Activated effector memory CD4-positive, alpha-beta T cell treated with Interleukin-2 at 50 U/mL for 16 hours (primary cell): Measurements from ENCODE around the gene NLRC3.

ENCODE experiments used
- DNase-seq: peaks from one replicate; pipeline ENCODE4 v3.0.0-alpha.2; 2020

Gene NLRC3

GRCh38 chr16:3542601-3543373, 34.4 kb downstream of the NLRC3 start:
- no peak for DNase-seq

GRCh38 chr16:3541527-3542155, 35.6 kb downstream of the NLRC3 start:
- DNase-seq = no peak

GRCh38 chr16:3538222-3538621, 39.0 kb downstream of the NLRC3 start:
- no peak for DNase-seq

GRCh38 chr16:3536851-3537250, 40.4 kb downstream of the NLRC3 start:
- no peak for DNase-seq

- no peak for DNase-seq
Observed at GRCh38 chr16:3536271-3536731, 40.9 kb downstream of the NLRC3 start.

- DNase-seq = no peak
Observed at GRCh38 chr16:3534126-3534525, 43.1 kb downstream of the NLRC3 start.

GRCh38 chr16:3532741-3533140, 44.5 kb downstream of the NLRC3 start:
- no peak for DNase-seq

GRCh38 chr16:3530371-3530914, 46.8 kb downstream of the NLRC3 start:
- no peak for DNase-seq

- DNase-seq = no peak
Observed at GRCh38 chr16:3529175-3529574, 48.0 kb downstream of the NLRC3 start.

GRCh38 chr16:3528406-3528805, 48.8 kb downstream of the NLRC3 start:
- DNase-seq = no peak

GRCh38 chr16:3527216-3527829, 49.9 kb downstream of the NLRC3 start:
- peak; percentile 26 for DNase-seq

- no peak for DNase-seq
Observed at GRCh38 chr16:3525951-3526350, 51.3 kb downstream of the NLRC3 start.

GRCh38 chr16:3523281-3523680, 53.9 kb downstream of the NLRC3 start:
- DNase-seq = no peak

- no peak for DNase-seq
Observed at GRCh38 chr16:3520841-3521240, 56.4 kb downstream of the NLRC3 start.

- DNase-seq = no peak
Observed at GRCh38 chr16:3520413-3520812, 56.8 kb downstream of the NLRC3 start.

GRCh38 chr16:3519581-3519980, 57.6 kb downstream of the NLRC3 start:
- no peak for DNase-seq

GRCh38 chr16:3518986-3519348, 58.2 kb downstream of the NLRC3 start:
- no peak for DNase-seq

GRCh38 chr16:3518292-3518985, 58.8 kb downstream of the NLRC3 start:
- no peak for DNase-seq

GRCh38 chr16:3515897-3516296, 61.3 kb downstream of the NLRC3 start:
- no peak for DNase-seq

- no peak for DNase-seq
Observed at GRCh38 chr16:3514621-3515020, 62.6 kb downstream of the NLRC3 start.

GRCh38 chr16:3513892-3514583, 63.2 kb downstream of the NLRC3 start:
- no peak for DNase-seq
